Measurements from ENCODE around the gene AP1S1. TPM values are rescaled to one million over a fixed set of nuclear protein-coding genes. Genes with fewer than 3 reads are reported as not detected.

The AP1S1 gene
- total RNA-seq, 1 donor from 2014 or later, result 110 TPM

- peak; percentile 86 to 95 for DNase-seq (ENCODE audit: low read depth in 2 of 2)
These were observed 29.8 kb upstream of the AP1S1 start for GRCh38 chr7:101124376-101125056.

GRCh38 chr7:101125989-101126650 is 28.2 kb upstream of the AP1S1 start:
- DNase-seq (ENCODE audit: low read depth in 2 of 2), result peak in 1 of 2 donors; percentile 94

GRCh38 chr7:101126651-101127459 is 27.4 kb upstream of the AP1S1 start, which contains the start of gene SERPINE1:
TSS of gene SERPINE1 (plus strand) at chr7:101127104. CDS start at chr7:101128394, 1,290 bp downstream.
- DNase-seq (ENCODE audit: low read depth in 2 of 2), result peak; percentile 99 to 100

- no peak for DNase-seq (ENCODE audit: low read depth in 2 of 2)
These were observed 26.7 kb upstream of the AP1S1 start for GRCh38 chr7:101127460-101128039.

- peak in 1 of 2 donors; percentile 51 for DNase-seq (ENCODE audit: low read depth in 2 of 2)
These were observed 26.0 kb upstream of the AP1S1 start for GRCh38 chr7:101128040-101128834.

GRCh38 chr7:101129603-101130117 is 24.6 kb upstream of the AP1S1 start:
- DNase-seq (ENCODE audit: low read depth in 2 of 2), result no peak

GRCh38 chr7:101132626-101133600 is 21.4 kb upstream of the AP1S1 start:
- DNase-seq (ENCODE audit: low read depth in 2 of 2), result peak in 1 of 2 donors; percentile 56

GRCh38 chr7:101133621-101134398 is 20.5 kb upstream of the AP1S1 start:
- DNase-seq (ENCODE audit: low read depth in 2 of 2), result peak in 1 of 2 donors; percentile 58

GRCh38 chr7:101134399-101134980 is 19.8 kb upstream of the AP1S1 start:
- peak in 1 of 2 donors; percentile 54 for DNase-seq (ENCODE audit: low read depth in 2 of 2)

GRCh38 chr7:101137651-101138212 is 16.5 kb upstream of the AP1S1 start:
- peak; percentile 32 to 84 for DNase-seq (ENCODE audit: low read depth in 2 of 2)

- peak; percentile 99 for DNase-seq (ENCODE audit: low read depth in 2 of 2)
These were observed 15.9 kb upstream of the AP1S1 start for GRCh38 chr7:101138213-101138870.

GRCh38 chr7:101140339-101140699 is 14.0 kb upstream of the AP1S1 start:
- peak in 1 of 2 donors; percentile 57 for DNase-seq (ENCODE audit: low read depth in 2 of 2)

- no peak for DNase-seq (ENCODE audit: low read depth in 2 of 2)
These were observed 13.4 kb upstream of the AP1S1 start for GRCh38 chr7:101140746-101141382.

- DNase-seq (ENCODE audit: low read depth in 2 of 2), result no peak
These were observed 2.2 kb upstream of the AP1S1 start for GRCh38 chr7:101151908-101152651.

- DNase-seq (ENCODE audit: low read depth in 2 of 2), result no peak
These were observed 422 bp downstream of the AP1S1 start for GRCh38 chr7:101154693-101155102.

- no peak for DNase-seq (ENCODE audit: low read depth in 2 of 2)
These were observed 1.0 kb downstream of the AP1S1 start for GRCh38 chr7:101155303-101155702.

Measured in lung microvascular endothelial cell (primary cell).